SK-N-DZ (cell line): Measurements from ENCODE around the gene KRTAP10-6.
"Not testable (repeated sequence)": the region's sequence is repeated elsewhere in the genome, so short reads cannot be mapped to it uniquely, and the experiment has no call there.

Source experiments
- DNase-seq: peaks from one replicate; pipeline ENCODE4 v3.0.0-alpha.2; 2015; ENCODE audit warnings: low spot score

The KRTAP10-6 gene

GRCh38 chr21:44578371-44579055, 13.8 kb downstream of the KRTAP10-6 start:
- DNase-seq: no peak

DNA sequence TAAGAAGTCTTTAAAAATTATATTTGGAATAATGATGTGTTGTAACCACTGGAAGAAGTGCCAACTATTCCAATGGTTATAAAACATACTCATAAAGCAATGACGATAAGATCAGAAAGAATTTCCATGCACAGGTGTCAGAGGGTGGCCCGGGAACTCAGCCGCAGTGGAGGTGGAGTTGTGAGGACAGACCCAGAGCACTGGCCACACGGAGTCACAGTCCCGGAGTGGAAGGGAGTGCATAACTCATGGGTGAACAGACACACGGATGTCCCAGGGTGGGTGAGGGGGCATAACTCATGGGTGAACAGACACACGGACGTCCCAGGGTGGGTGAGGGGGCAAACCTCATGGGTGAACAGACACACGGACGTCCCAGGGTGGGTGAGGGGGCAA, 16.3 kb downstream of the KRTAP10-6 start:
- DNase-seq: no peak

DNA sequence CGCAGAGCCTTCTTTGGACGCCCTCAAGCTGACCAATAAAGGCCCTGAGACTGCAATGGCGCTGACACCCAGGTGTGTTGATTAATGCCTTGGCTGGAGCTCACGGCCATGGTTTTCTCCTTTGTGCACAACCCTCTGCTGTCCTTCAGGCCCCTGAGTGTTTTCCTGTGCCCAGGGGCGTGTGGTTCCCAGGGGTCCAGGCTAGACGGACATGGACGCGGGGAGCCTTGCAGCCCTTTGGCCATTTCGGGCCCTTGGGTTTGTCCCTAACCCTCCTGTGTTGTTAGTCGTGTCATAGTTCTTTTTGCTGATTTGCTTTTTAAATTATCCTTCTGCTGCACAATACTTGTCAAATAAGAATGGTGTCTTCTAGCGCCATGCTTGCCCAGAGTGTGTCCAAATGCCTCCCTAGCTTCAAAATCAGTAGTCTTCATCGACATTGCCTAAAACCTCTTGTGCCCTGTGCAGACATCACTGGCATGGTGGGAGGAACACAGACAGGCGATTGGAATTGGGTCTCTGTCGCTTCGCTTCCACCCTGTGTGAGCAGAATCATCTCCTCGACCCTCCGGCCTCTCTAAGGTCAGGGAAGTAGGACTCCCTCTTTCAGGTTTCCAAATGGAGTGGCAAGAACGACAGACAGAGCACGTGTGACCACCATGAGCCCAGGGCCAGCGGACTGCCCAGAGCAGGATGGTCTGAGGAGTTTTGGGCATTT, 16.8 kb downstream of the KRTAP10-6 start:
- no peak for DNase-seq

DNA sequence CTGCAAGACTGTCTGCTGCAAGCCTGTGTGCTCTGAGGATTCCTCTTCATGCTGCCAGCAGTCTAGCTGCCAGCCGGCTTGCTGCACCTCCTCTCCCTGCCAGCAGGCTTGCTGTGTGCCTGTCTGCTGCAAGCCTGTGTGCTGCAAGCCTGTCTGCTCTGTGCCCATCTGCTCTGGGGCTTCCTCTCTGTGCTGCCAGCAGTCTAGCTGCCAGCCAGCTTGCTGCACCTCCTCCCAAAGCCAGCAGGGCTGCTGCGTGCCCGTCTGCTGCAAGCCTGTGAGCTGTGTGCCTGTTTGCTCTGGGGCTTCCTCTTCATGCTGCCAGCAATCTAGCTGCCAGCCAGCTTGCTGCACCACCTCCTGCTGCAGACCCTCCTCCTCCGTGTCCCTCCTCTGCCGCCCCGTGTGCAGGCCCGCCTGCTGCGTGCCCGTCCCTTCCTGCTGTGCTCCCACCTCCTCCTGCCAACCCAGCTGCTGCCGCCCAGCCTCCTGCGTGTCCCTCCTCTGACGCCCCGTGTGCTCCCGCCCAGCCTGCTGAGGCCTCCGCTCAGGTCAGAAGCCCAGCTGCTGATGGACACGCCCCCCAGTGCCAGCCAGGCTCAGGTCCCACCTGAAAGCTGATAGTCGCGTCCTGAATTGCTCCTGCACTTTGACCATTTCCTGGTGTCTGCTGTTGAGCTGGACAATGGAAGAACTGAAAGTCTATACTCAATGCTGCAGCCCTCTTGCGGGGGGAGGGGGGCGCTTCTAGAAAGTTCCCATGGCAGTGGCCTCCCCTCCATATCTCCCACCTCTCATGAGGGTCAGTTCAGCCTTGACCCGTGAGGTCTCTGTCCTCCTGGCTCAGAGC, 17.6 kb downstream of the KRTAP10-6 start:
- DNase-seq: no peak

GRCh38 chr21:44573630-44574456, 18.5 kb downstream of the KRTAP10-6 start, which contains the start of gene KRTAP10-4:
KRTAP10-4 (plus strand) TSS chr21:44573729; CDS start chr21:44573759, 30 bp downstream.
- DNase-seq: not testable (repeated sequence)

- no peak for DNase-seq
These were observed 19.2 kb downstream of the KRTAP10-6 start for GRCh38 chr21:44572959-44573583.

- DNase-seq: no peak
These were observed 20.2 kb downstream of the KRTAP10-6 start for GRCh38 chr21:44571844-44572782.

GRCh38 chr21:44571296-44571695, 21.0 kb downstream of the KRTAP10-6 start:
- DNase-seq: no peak

DNA sequence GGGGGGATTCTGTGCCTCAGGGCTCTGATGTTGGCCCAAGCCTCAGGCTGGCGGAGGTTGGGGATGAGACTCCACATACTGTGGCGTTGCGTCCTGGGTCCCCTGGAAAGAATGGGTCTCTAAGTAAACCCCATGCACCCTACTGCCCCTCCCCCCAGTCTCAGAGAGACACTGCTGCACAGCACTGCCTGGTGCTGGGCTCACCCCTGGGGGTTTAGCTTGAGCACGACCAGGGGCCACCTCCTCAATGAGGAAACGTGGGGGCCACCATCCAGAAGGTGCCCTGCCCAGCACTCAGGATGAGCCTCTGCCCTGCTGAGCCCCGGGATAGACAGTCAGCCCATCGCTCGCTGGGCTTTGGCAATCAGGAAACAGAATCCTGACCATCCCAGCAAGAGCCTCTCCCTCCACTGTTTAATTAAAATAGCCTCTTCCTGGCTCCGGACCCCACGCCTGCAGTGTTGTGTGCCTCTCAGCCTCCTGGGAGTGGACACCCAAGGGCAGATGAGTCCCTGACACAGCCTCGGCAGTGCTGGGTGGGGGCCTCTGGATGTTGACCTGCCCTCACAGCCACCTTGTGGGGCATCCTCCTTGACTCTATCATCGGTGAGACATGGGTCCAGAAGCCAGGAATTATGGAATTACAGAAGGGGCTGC, 22.3 kb downstream of the KRTAP10-6 start:
- no peak for DNase-seq

GRCh38 chr21:44568667-44569556, 23.4 kb downstream of the KRTAP10-6 start:
- no peak for DNase-seq

DNA sequence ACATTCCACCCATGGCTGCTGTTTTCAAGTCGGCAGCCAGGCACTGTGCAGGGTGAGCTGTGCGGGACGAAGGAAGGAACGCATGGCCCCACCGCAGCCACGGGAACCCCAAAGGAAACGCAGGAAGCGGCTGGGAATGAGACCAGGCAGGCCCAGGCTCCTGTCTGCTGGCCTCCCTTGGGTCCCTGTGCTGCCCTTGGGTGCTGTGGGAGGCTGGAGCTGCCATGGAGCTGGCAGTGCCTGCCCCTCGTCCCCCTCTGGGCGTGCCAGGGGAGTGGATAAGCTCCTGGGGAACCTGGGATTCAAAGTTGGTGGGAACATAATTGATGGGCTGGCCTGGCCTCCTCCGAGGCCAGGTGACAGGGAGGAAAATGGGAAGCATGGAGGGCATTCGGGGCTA, 24.0 kb downstream of the KRTAP10-6 start:
- no peak for DNase-seq

DNA sequence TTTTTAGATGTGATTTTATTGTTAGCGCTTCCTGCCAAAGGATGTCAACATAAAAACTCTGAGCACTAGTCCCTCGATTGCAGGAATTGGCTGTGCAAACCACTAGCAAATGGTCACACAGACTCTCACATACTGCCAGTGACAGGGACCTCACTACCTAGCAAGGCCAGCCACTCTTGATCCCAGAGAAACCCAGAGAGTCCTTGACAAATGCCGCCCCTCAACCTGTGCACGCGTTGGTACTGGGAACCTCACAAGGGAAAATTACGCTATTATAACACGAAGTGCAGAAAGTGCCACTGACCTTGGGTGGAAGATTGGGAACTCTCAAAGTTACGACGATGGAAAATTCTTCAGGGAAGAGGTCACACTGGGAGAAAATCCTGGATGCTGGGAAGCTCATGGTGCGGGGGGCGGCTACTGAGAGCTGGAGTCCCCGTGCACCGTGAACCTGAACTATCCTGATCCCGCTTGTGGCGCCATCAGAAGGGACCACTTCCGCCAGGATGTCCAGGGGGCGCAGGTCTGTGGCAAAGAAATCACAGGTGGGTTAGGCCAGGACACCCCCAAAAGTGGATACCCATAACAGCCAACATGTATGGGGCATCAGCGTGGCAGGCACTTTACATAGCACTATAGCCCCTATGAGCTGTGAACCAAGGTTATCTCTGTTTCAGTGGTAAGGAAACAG, 24.7 kb downstream of the KRTAP10-6 start:
- no peak for DNase-seq

DNA sequence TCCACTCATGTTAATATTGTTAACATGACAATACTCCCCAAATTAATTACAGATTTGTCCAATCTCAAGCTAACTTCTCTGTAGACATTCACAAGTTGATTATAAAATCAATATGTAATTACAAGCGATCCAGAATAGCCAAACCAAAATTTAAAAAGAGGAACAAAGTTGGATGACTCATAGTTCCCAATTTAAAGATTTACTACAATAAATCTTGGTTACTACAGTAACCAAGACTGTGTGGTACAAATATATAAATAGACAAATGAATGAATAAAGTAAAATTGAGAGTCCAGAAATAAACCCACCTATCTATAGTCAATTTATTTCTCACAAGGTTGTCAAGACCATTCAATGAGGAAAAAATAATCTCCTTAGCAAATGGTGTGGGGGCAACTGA, 25.9 kb downstream of the KRTAP10-6 start:
- DNase-seq: no peak

- no peak for DNase-seq
These were observed 27.3 kb downstream of the KRTAP10-6 start for GRCh38 chr21:44564886-44565598.

GRCh38 chr21:44564099-44564498, 28.2 kb downstream of the KRTAP10-6 start:
- DNase-seq: no peak

DNA sequence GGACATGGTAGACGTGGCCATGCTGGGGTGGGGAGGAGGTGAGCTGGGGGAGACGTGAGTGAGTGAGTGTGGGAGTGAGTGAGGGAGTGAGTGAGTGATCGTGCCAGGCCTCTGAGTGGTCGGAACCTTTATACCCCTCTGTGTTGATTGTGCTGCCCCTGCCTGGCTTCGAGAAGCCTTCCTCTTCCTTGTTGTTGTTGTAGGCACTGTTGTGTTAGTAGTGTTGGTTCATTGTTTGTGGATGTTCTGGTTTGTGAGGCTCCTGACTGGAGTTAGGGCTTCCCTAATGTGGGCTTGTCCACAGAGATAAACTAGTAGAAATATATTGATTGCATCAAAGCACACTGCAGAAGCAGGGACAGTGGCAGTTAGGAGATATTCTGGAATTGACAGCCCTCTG, 33.6 kb downstream of the KRTAP10-6 start, which contains the start of gene KRTAP10-3:
Gene KRTAP10-3 (minus strand): TSS at position 101 of the 400 bp plus-strand sequence. CDS start 80 bp downstream, at position 21.
- DNase-seq: no peak

DNA sequence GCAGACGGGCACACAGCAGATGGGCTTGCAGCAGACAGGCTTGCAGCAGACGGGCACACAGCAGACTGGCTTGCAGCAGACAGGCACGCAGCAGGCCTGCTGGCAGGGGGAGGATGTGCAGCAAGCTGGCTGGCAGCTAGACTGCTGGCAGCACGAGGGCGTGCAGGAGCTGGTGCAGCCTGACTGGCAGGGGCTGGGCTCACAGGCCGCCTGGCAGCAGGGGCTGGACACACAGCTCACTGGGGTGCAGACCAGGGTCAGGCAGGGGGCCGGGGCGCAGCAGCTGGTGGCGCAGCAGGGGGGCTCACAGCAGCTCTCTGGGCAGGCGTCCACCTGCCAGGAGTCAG, 34.0 kb downstream of the KRTAP10-6 start:
- not testable (repeated sequence) for DNase-seq
